Osteocyte (in vitro differentiated cells): ENCODE data around the gene SLC30A4. TPM values are rescaled to one million over a fixed set of nuclear protein-coding genes. Genes with fewer than 3 reads are reported as not detected.

ENCODE experiments used
- DNase-seq: peaks from one replicate; pipeline ENCODE4 v3.0.0; 2021; ENCODE audit warnings: mixed read lengths; ENCODE audit not compliant: unreplicated experiment; ENCODE audit errors: extremely low spot score
- H3K27ac Mint-ChIP-seq: one replicate; pipeline ENCODE4 v1.8.0; 2021; ENCODE audit warnings: mild to moderate bottlenecking, mixed read lengths; ENCODE audit not compliant: unreplicated experiment
- H3K27me3 Mint-ChIP-seq: one replicate; pipeline ENCODE4 v1.8.0; 2021; ENCODE audit warnings: mixed read lengths; ENCODE audit not compliant: unreplicated experiment
- H3K36me3 Mint-ChIP-seq: one replicate; pipeline ENCODE4 v1.8.0; 2021; ENCODE audit warnings: mixed read lengths; ENCODE audit not compliant: unreplicated experiment
- H3K4me1 Mint-ChIP-seq: one replicate; pipeline ENCODE4 v1.8.0; 2021; ENCODE audit warnings: mixed read lengths; ENCODE audit not compliant: unreplicated experiment
- H3K4me3 Mint-ChIP-seq: one replicate; pipeline ENCODE4 v1.8.0; 2021; ENCODE audit warnings: mild to moderate bottlenecking, moderate library complexity, mixed read lengths; ENCODE audit not compliant: unreplicated experiment
- H3K9me3 Mint-ChIP-seq: one replicate; pipeline ENCODE4 v1.8.0; 2021; ENCODE audit warnings: mixed read lengths; ENCODE audit not compliant: unreplicated experiment
- total RNA-seq: library from RNA; stranded (reverse); gene quantifications from 2 replicates; pipeline ENCODE4 v1.2.1, GENCODE V29; 2021
- TF ChIP-seq, protein P1 (sequence below): fragments of 200-600 bp; sonication (generic); IDR thresholded peaks from 2 replicates; pipeline ENCODE4 v1.5.0; 2021; ENCODE audit warnings: antibody characterized with exemption, mild to moderate bottlenecking, moderate library complexity

The SLC30A4 gene
- total RNA-seq, 1 donor from 2014 or later: 14.8 TPM

DNA sequence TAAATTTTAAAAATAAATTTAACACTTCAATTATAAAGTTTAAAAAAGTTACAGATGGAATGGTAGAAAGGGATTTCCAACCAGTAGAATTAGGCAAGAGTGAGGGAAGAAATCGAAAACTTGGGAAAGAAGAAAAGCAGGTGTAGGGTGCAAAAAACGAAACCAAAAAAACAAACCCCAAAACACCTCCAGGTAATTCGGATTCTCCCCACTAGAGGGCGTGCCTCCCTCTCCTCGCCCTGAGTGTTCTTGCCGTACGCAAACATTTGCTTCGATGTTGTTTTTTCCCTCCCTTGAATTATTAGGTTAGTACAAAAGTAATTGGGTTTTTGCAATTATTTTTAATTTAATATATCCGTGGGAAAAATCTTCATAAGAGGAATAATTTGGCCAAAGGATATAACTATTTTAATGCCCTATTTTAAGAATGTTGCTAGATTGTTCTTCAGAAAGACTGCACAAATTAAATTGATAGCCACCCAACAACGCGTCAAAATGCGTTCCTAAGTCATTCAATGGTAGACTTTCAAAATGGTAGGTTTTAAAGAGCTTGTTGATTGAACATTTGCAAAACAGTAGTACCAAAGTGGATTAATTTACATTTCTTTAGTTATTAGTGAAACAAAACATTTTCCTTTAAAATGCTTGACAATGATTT lies 63.7 kb downstream of the SLC30A4 start:
- TF ChIP-seq, protein P1, sequence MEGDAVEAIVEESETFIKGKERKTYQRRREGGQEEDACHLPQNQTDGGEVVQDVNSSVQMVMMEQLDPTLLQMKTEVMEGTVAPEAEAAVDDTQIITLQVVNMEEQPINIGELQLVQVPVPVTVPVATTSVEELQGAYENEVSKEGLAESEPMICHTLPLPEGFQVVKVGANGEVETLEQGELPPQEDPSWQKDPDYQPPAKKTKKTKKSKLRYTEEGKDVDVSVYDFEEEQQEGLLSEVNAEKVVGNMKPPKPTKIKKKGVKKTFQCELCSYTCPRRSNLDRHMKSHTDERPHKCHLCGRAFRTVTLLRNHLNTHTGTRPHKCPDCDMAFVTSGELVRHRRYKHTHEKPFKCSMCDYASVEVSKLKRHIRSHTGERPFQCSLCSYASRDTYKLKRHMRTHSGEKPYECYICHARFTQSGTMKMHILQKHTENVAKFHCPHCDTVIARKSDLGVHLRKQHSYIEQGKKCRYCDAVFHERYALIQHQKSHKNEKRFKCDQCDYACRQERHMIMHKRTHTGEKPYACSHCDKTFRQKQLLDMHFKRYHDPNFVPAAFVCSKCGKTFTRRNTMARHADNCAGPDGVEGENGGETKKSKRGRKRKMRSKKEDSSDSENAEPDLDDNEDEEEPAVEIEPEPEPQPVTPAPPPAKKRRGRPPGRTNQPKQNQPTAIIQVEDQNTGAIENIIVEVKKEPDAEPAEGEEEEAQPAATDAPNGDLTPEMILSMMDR: peak; percentile 91
- peak overlapping the region; percentile 71 for H3K4me3 Mint-ChIP-seq
- no peak overlapping the region for H3K27ac Mint-ChIP-seq
- H3K9me3 Mint-ChIP-seq: no peaks in the 10 kb centered on the region
- DNase-seq: no peak
- H3K27me3 Mint-ChIP-seq: no peaks in the 10 kb centered on the region
- H3K4me1 Mint-ChIP-seq: peaks cover 44% of the 10 kb centered on the region
- no peaks in the 10 kb centered on the region for H3K36me3 Mint-ChIP-seq

DNA sequence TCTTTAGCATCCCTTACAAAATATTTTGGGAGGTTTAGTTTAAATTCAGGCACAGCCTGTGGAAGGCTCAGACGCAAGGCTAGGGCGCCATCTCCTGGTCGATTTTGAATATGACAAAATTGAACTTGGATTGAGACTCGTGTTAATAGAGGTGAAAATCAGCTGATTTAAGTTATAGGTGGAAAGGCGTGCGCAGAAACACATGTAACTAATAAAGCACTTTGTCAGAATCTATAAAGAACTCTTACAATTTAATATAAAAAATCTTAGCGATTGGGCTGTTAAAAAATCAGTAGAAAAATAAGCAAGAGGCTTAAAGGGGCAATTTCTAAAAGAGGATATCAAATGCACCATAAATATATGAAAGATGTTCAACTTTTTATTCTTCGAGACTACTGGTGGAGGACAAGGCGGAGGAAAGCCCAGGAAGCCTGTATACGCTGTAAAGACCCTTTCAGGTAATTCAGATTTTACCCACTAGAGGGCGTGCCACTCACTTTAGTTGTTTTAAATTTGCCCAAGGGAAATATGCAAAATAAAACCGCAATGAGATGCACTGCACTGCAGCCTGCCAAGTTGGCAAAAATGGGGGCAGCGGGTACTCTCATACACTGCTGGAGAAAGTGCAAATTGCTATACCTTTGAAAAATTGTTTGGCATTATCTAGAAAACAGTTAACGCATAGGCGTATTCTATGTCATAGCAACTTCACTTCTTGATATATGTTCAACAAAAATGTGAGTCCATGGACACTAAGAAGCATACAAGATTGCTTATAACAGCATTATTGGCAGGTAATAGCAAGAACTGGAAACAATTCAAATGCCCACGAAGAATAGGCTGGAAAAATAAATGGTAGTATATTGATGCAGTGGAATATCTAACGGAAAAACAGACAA lies 64.7 kb downstream of the SLC30A4 start:
- no peaks in the 10 kb centered on the region for H3K9me3 Mint-ChIP-seq
- H3K36me3 Mint-ChIP-seq: no peaks in the 10 kb centered on the region
- peak overlapping the region; percentile 71 for H3K4me3 Mint-ChIP-seq
- H3K27me3 Mint-ChIP-seq: no peaks in the 10 kb centered on the region
- H3K4me1 Mint-ChIP-seq: peaks cover 46% of the 10 kb centered on the region
- DNase-seq: peak; percentile 91
- peak overlapping the region; percentile 87 for H3K27ac Mint-ChIP-seq
- TF ChIP-seq, protein P1: peak; percentile 75

DNA sequence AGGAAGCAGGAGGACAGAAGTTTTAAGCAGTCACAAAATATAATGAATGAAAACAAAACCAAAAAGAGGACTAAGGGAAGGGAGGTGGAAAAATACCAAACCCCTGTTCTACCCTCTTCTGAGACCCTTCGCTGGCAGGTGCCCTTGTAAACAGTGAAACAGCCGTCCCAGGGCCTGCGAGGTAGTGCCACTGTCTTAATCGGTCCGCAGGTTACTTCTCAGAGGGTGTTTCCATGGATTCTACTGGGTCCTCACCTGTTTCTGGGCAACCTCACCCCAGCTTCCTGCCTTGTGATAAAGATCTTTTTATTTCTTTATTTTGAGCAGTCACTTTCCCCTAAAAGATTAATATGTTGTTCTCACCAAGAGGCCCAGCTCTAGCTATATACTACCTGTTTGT lies 65.3 kb downstream of the SLC30A4 start:
- Mint-ChIP-seq H3K27me3 (no peaks in the 10 kb centered on the region), H3K4me3 (no peak overlapping the region), H3K9me3 (no peaks in the 10 kb centered on the region), H3K4me1 (peaks cover 46% of the 10 kb centered on the region), H3K27ac (peak overlapping the region; percentile 87), H3K36me3 (no peaks in the 10 kb centered on the region)
- DNase-seq: no peak
- TF ChIP-seq, protein P1: no peak

DNA sequence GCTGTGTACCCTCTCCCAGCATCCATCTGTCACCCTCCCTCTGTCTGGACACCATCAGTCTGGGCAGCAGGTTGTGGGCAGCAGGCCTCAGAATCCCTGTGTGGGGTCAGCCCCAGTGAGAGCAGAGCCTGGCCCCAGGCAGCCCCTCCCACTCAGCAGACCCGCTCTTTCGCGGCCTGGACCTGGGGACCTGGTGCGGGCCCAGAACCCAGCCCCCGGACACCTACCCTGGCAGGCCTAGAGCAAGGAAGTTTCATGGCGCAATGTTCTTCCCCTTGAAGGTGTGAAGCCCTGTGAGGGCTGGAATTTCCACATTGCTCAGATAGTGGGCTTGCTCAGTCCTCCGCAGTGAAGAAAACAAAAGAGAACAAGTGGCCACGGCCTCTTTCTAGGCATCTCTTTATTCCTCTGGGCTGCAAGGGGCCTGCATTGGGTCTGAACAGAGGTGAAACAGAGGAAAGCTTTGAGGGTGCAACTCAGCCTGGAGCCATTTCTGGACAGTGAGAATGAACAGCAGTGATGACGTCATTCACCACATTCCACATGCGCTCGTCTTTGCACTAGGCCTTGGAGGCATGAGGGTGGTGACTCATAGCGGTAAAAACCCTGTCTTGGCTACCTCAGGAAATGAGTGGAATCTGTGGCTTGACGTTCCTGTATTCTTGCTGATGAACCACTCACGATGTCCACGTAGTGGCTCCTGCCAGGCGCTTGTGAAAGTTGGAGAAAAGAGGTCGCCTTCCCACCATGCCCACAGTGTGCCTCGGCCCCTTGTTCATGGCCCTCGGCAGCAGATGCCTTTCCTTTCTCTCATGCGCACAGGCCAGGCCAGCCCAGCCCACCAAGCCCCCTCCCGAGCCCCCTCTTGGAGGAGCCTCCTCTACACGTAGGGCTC lies 66.1 kb downstream of the SLC30A4 start:
- H3K4me1 Mint-ChIP-seq: peaks cover 46% of the 10 kb centered on the region
- H3K27ac Mint-ChIP-seq: peak overlapping the region; percentile 85
- DNase-seq: no peak
- H3K36me3 Mint-ChIP-seq: no peaks in the 10 kb centered on the region
- H3K9me3 Mint-ChIP-seq: peaks cover 4% of the 10 kb centered on the region
- H3K4me3 Mint-ChIP-seq: no peak overlapping the region
- H3K27me3 Mint-ChIP-seq: no peaks in the 10 kb centered on the region
- TF ChIP-seq, protein P1: no peak
